Left lung (tissue), 10 donors: ENCODE measurements around the gene NT5C1B. TPM values are rescaled to one million over a fixed set of nuclear protein-coding genes. Genes with fewer than 3 reads are reported as not detected.
A peak's percentile ranks its signal among the peaks of the same experiment; 100 is the strongest.

Experiments
- ATAC-seq: fragments of 200-7000 bp; cut with Tn5 transposase; one replicate; pipeline ENCODE4 v1.9.1; 2020; ENCODE audit warnings: moderate library complexity
- DNase-seq, 4 donors: peaks; one replicate each; pipeline ENCODE4 v3.0.0-alpha.2; 2013 to 2020
- H3K27ac ChIP-seq, 2 donors: fragments of 200-600 bp; sonication (generic) in 1 of 2; one replicate each; pipeline versions ENCODE4 v1.5.0 to v1.8.0; 2020 to 2021
- H3K27me3 ChIP-seq, 2 donors: fragments of 200-600 bp; sonication (generic) in 1 of 2; one replicate each; pipeline versions ENCODE4 v1.5.0 to v1.8.0; 2020 to 2021
- H3K36me3 ChIP-seq, 2 donors: fragments of 200-600 bp; sonication (generic) in 1 of 2; one replicate each; pipeline versions ENCODE4 v1.5.0 to v1.8.0; 2020 to 2021
- H3K4me1 ChIP-seq, 2 donors: fragments of 200-600 bp; one replicate each; pipeline ENCODE4 v1.8.0; 2021
- H3K4me3 ChIP-seq, 2 donors: fragments of 200-600 bp; sonication (generic) in 1 of 2; one replicate each; pipeline versions ENCODE4 v1.5.0 to v1.8.0; 2020 to 2021; ENCODE audit warnings: mild to moderate bottlenecking in 1 of 2
- H3K9me3 ChIP-seq, 2 donors: fragments of 200-600 bp; sonication (generic) in 1 of 2; one replicate each; pipeline versions ENCODE4 v1.5.0 to v1.8.0; 2020 to 2021
- intact Hi-C, 2 donors: fragments of 100-400 bp; cut with DNase I; formaldehyde crosslinking; loops; one replicate each; pipeline versions ENCODE4 v1.11.2 to v1.14.2; 2022
- polyA plus RNA-seq, 6 donors: library from polyadenylated mRNA; unstranded; fragments of 120-200 nt; gene quantifications; one replicate each; pipeline ENCODE4 v1.2.1, GENCODE V29; 2013; ENCODE audit not compliant: insufficient read length in 6 of 6
- total RNA-seq, 2 donors: library from RNA; stranded (reverse); fragmentation: NEBNext Ultra II Directional; extraction: Animal tissue kit (Norgen Biotek cat#: 25700); gene quantifications; one replicate each; pipeline ENCODE4 v1.2.1, GENCODE V29; 2021
- TF ChIP-seq, protein P1 (sequence below), 2 donors: fragments of 200-600 bp; sonication (generic) in 1 of 2; IDR thresholded peaks; one replicate each; pipeline versions ENCODE4 v1.5.0 to v1.8.0; 2021; ENCODE audit warnings: antibody characterized with exemption in 2 of 2
- donor health status: DM: no; HTN: yes; CAD: no.
- donor health status: DM: no; HTN: no; CAD: no.

NT5C1B gene
- total and polyA plus RNA-seq, 8 donors, result 1.2 to 1.9 (median 1.3) TPM; not detected in 2

DNA sequence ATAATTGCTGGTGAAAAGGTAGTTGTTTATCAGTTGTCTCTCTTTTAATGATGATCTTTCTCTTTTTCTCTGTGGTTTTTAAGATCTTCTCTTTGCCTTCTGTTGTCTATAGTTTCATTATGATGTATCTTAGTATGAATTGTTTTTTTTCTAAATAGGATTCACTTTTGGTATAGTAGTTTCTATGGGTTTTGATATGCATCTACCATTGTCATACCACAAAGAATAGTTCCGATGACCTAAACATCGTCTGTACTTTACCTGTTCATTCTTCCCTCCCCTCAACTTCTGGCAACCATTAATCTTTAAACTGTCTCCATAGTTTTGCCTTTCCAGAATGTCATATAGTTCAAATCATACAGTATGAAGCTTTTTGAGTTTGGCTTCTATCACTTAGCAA lies 48.5 kb downstream of the NT5C1B start:
- H3K4me3 ChIP-seq, result no peak overlapping the region
- no peaks in the 10 kb centered on the region for H3K4me1 ChIP-seq
- H3K9me3 ChIP-seq, result no peaks in the 10 kb centered on the region
- H3K27me3 ChIP-seq, result no peaks in the 10 kb centered on the region
- DNase-seq (no peak), ATAC-seq (no peak)
- H3K36me3 ChIP-seq, result no peaks in the 10 kb centered on the region
- TF ChIP-seq, protein P1, sequence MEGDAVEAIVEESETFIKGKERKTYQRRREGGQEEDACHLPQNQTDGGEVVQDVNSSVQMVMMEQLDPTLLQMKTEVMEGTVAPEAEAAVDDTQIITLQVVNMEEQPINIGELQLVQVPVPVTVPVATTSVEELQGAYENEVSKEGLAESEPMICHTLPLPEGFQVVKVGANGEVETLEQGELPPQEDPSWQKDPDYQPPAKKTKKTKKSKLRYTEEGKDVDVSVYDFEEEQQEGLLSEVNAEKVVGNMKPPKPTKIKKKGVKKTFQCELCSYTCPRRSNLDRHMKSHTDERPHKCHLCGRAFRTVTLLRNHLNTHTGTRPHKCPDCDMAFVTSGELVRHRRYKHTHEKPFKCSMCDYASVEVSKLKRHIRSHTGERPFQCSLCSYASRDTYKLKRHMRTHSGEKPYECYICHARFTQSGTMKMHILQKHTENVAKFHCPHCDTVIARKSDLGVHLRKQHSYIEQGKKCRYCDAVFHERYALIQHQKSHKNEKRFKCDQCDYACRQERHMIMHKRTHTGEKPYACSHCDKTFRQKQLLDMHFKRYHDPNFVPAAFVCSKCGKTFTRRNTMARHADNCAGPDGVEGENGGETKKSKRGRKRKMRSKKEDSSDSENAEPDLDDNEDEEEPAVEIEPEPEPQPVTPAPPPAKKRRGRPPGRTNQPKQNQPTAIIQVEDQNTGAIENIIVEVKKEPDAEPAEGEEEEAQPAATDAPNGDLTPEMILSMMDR (IDR thresholded peaks at IDR 0.05), result no peak
- intact Hi-C loops, result no loop called here
- H3K27ac ChIP-seq, result no peak overlapping the region

GRCh38 chr2:18536697-18537096 lies 52.7 kb downstream of the NT5C1B start:
- intact Hi-C loops, result no loop called here
- ATAC-seq (no peak), DNase-seq (no peak)
- Histone ChIP-seq H3K27me3 (no peaks in the 10 kb centered on the region), H3K27ac (no peak overlapping the region), H3K36me3 (no peaks in the 10 kb centered on the region), H3K4me1 (no peaks in the 10 kb centered on the region), H3K4me3 (no peak overlapping the region), H3K9me3 (no peaks in the 10 kb centered on the region)
- TF ChIP-seq, protein P1 (IDR thresholded peaks at IDR 0.05), result no peak

DNA sequence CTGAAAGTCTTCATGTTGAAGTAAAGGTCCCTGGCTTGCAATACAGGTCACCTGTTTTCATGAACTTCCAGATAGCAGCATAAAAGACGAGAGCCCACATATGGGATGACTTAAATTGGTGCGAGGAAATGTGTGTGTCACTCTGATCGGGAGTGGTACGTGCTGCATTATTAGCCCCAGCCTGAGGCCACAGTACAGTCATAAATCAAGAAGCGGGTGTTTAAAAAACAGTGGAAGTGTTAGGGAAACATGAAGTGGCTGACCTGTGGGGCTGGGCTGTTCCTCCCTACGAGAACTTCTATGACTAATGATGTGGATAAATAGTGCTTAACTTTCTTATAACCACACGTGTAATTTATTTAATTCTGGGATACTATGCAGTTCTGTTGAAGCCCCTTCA lies 53.3 kb downstream of the NT5C1B start:
- peak; percentile 70 for ATAC-seq
- no peak overlapping the region for H3K4me3 ChIP-seq
- no peaks in the 10 kb centered on the region for H3K4me1 ChIP-seq
- TF ChIP-seq, protein P1 (IDR thresholded peaks at IDR 0.05), result no peak
- DNase-seq, result no peak
- H3K27me3 ChIP-seq, result no peaks in the 10 kb centered on the region
- intact Hi-C loops, result no loop called here
- H3K9me3 ChIP-seq, result no peaks in the 10 kb centered on the region
- H3K36me3 ChIP-seq, result no peaks in the 10 kb centered on the region
- no peak overlapping the region for H3K27ac ChIP-seq

- DNase-seq (no peak), ATAC-seq (peak; percentile 79)
- no peaks in the 10 kb centered on the region for H3K9me3 ChIP-seq
- no peak overlapping the region for H3K4me3 ChIP-seq
- no peaks in the 10 kb centered on the region for H3K27me3 ChIP-seq
- intact Hi-C loops, result no loop called here
- no peaks in the 10 kb centered on the region for H3K36me3 ChIP-seq
- TF ChIP-seq, protein P1 (IDR thresholded peaks at IDR 0.05), result no peak
- H3K4me1 ChIP-seq, result no peaks in the 10 kb centered on the region
- H3K27ac ChIP-seq, result no peak overlapping the region
Observed at GRCh38 chr2:18531194-18531593, 58.2 kb downstream of the NT5C1B start.

- H3K27me3 ChIP-seq, result no peaks in the 10 kb centered on the region
- no peaks in the 10 kb centered on the region for H3K36me3 ChIP-seq
- no peaks in the 10 kb centered on the region for H3K4me1 ChIP-seq
- H3K9me3 ChIP-seq, result no peaks in the 10 kb centered on the region
- TF ChIP-seq, protein P1 (IDR thresholded peaks at IDR 0.05), result no peak
- DNase-seq (no peak), ATAC-seq (no peak)
- intact Hi-C loops, result loop anchor here in 1 of 2 donors (10.0 kb wide), 1 partner anchor 837 kb away; no protein-coding TSS in a partner anchor
- H3K4me3 ChIP-seq, result no peak overlapping the region
- H3K27ac ChIP-seq, result no peak overlapping the region
Observed at GRCh38 chr2:18527822-18528221, 61.5 kb downstream of the NT5C1B start.
